GM15510 (cell line): ENCODE data around the gene RPL22.

Experiments used
- POLR2A ChIP-seq: IDR thresholded peaks from 3 replicates; pipeline ENCODE4 v1.6.1; 2011; ENCODE audit warnings: borderline replicate concordance; ENCODE audit not compliant: insufficient read length; ENCODE audit errors: extremely low read depth

Gene RPL22

DNA sequence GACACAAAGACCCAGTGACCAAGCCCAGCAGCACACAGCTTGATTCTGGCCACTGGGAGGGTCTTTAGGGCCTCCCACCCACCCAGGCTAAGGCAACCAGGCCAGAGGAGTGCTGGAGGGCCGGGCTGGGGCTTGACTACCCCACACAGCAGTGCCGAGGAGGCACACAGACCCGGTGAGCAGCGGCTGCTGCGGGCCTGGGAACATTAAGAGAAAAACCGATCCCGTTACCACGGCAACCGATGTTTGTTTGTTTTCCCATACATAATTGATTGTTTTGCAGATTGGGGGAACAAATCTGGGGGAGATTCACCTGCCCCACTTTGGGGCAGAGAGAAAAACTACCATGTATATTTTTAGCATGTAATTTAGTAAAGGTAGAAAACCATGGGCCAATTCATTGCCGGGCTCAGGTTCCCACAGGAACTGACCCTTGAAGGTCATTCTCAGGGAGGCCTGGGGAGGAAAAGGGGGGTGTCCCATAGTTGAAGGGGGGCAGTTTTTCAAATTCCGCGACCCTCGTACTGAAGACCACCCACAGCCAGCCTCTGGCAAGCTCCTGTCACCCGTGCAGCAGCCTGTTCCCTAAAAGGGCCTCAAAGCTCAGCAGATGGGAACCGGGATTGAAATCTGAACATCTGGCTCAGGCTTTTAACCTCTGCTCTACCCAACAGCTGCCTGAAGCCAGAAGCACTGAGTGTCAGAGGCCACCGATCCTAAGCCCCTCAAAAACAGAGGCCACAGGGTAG, 54.6 kb downstream of the RPL22 start:
- no peak for TF ChIP-seq POLR2A

- TF ChIP-seq POLR2A: no peak
Observed at GRCh38 chr1:6144175-6144574, 55.2 kb downstream of the RPL22 start.

GRCh38 chr1:6143395-6143794, 56.0 kb downstream of the RPL22 start:
- TF ChIP-seq POLR2A: no peak

- TF ChIP-seq POLR2A: no peak
Observed at GRCh38 chr1:6142734-6143133, 56.7 kb downstream of the RPL22 start.

DNA sequence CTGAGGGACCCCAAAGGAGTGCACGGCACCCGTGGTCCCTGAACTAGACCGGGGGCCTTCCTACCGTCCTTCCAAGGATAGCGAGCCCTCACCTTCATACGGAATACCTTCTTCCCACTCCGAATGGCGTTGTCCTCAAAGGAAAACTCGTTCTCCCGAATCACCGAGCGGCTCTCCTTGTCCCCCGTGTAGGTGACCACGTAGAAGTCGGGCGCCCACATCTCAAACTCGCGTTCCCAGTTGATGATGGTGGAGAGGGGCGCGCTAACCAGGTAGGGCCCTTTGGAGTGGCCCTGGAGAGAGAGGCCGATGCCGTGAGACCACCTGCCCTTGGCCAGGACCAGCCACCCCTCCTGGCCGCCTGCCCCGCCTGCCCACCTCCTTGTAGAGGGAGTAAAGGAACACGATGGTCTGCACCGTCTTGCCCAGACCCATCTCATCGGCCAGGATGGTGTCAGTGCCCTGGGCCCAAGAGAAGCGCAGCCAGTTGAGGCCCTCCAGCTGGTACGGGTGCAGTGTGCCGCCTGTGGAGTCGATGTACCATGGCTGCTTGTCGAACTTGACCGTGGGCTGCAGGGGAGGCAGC, 57.3 kb downstream of the RPL22 start:
- TF ChIP-seq POLR2A: no peak

DNA sequence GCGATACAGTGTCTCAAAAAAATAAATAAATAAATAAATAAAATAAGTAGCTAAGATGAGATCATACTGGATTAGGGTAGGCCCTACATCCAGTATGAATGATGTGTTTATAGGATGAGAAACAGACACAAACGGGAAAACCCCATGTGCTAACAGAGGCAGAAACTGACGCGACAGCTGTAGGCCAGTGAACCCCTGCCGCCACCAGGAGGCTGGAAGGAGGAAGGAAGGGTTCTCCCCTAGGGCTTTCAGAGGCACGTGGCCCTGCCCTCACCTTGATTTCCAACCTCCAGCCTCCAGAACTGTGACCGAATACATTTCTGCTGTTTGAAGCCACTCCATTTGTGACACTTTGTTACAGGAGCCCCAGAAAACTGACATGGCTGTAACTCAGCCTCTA, 57.8 kb downstream of the RPL22 start:
- no peak for TF ChIP-seq POLR2A

DNA sequence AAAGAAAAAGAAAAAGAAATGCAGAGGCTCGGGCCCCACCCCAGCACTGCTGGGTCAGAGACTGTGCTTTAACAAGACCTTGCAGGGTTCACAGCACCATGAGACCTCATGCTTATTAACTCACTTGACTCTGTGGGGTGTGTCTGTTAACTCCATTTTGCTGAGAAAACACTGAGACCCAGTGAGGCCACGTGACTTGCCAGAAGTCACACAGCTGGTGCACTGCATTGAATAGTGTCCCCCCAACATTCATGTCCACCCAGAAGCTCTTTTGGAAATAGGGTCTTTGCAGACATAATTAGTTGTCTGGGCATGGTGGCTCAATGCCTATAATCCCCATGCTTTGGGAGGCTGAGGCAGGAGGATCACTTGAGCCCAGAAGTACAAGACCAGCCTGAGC, 59.0 kb downstream of the RPL22 start:
- no peak for TF ChIP-seq POLR2A

GRCh38 chr1:6137758-6138157, 61.6 kb downstream of the RPL22 start:
- no peak for TF ChIP-seq POLR2A

DNA sequence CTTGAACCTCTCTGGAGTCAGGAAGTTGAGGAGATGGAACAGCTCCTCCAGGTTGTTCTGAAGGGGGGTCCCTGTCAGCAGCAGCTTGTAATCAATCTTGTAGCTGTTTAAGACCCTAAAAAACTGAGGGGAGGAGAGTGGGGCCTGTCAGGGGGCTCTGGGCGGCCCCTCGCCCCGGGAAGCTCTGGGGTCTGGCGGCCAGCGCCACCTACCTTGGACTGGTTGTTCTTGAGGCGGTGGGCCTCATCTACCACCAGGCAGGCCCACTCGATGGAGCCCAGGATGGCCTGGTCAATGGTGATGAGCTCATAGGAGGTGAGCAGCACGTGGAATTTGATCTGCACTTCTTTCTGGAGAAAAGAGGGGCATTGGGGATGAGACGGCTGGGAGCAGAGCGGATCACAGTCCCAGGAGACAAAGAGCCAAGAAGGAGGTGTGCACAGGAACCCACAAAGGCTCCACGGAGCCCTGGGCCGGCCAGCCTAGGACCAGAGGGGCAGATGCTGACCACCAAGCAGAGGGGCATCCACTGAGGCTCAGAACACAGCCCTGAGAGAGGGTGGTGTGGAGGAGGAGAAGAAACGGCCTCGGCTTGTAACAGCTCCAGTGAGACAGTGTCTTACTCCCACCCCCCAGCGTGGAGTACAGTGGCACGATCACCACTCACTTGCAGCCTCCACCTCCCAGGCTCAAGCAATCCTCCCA, 62.7 kb downstream of the RPL22 start:
- no peak for TF ChIP-seq POLR2A
